Body of pancreas (tissue), 4 donors: ENCODE measurements around the gene TNIP1. TPM values are rescaled to one million over a fixed set of nuclear protein-coding genes. Genes with fewer than 3 reads are reported as not detected.

ENCODE experiments used
- ATAC-seq: fragments of 150-250 bp; one replicate; pipeline ENCODE4 v1.9.1; 2016
- DNase-seq, 4 donors: peaks; one replicate each; pipeline ENCODE4 v3.0.0-alpha.2; 2019
- H3K27ac ChIP-seq, 4 donors: fragments of 200-600 bp; sonication (generic); 1 replicate in 3 of 4; 2 replicates in 1 of 4; pipeline versions ENCODE4 v1.5.1 to v1.6.1; 2016 to 2019; ENCODE audit warnings: mild to moderate bottlenecking in 1 of 4, mixed read lengths in 1 of 4, moderate library complexity in 1 of 4
- H3K27me3 ChIP-seq, 2 donors: fragments of 200-600 bp; sonication (generic); one replicate each; pipeline ENCODE4 v1.6.0; 2016; ENCODE audit warnings: mild to moderate bottlenecking in 1 of 2
- H3K36me3 ChIP-seq, 2 donors: fragments of 200-600 bp; sonication (generic); replicated peaks in 1 of 2; 2 replicates each; pipeline ENCODE4 v1.5.1; 2016; ENCODE audit warnings: low read depth in 2 of 2; ENCODE audit not compliant: insufficient read depth in 1 of 2
- H3K4me1 ChIP-seq: fragments of 200-600 bp; sonication (generic); one replicate; pipeline ENCODE4 v1.6.0; 2016
- H3K4me3 ChIP-seq, 2 donors: fragments of 200-600 bp; sonication (generic); 1 replicate in 1 of 2; 2 replicates in 1 of 2; pipeline ENCODE4 v1.5.1; 2016 to 2019
- H3K9me3 ChIP-seq, 3 donors: fragments of 200-600 bp; sonication (generic); 1 replicate in 2 of 3; 2 replicates in 1 of 3; pipeline ENCODE4 v1.5.1; 2016
- CTCF ChIP-seq, 7 experiments: fragments of 450-650 bp in 4 of 7; fragments of 200-600 bp in 3 of 7; sonication (generic) in 3 of 7; IDR thresholded peaks; one replicate each; pipeline ENCODE4 v1.5.1; 2016 to 2019; ENCODE audit warnings: antibody characterized with exemption in 7 of 7
- POLR2A ChIP-seq, 3 donors: fragments of 450-650 bp; IDR thresholded peaks; one replicate each; pipeline ENCODE4 v1.6.1; 2016; ENCODE audit warnings: antibody characterized with exemption in 3 of 3, mild to moderate bottlenecking in 2 of 3
- WGBS, 2 donors: methylation state at CpG; one replicate each; pipeline ENCODE4 v1.1.5; 2017; 5-methylcytosine and 5-hydroxymethylcytosine counted together
- intact Hi-C: fragments of 100-400 bp; cut with DNase I; formaldehyde crosslinking; loops from one replicate; pipeline ENCODE4 v1.15.1; 2023
- total RNA-seq, 2 donors: library from RNA; depleted of rRNA; stranded (reverse); fragments of >200 nt; gene quantifications; one replicate each; pipeline ENCODE4 v1.1.0, GENCODE V29; 2016

TNIP1 gene
- total RNA-seq, 2 donors from 2014 or later, result 89.3 to 111 TPM

- H3K27ac ChIP-seq, result no peak overlapping the region
- intact Hi-C loops, result no loop called here
- no peak for DNase-seq
Observed at GRCh38 chr5:151017897-151018296, 62.9 kb downstream of the TNIP1 start.

GRCh38 chr5:151016700-151017099 is 64.1 kb downstream of the TNIP1 start:
- intact Hi-C loops, result no loop called here
- H3K36me3 ChIP-seq, result no peaks in the 10 kb centered on the region
- DNase-seq (peak in 1 of 4 donors; percentile 62), ATAC-seq (no peak)
- WGBS, 2 donors, result 55 to 60% methylated on average over 5 of the region's 5 CpGs
- no peaks in the 10 kb centered on the region for H3K9me3 ChIP-seq
- peaks cover 14% of the 10 kb centered on the region for H3K4me1 ChIP-seq
- TF ChIP-seq POLR2A (IDR thresholded peaks at IDR 0.05), result no peak
- no peak for TF ChIP-seq CTCF (IDR thresholded peaks at IDR 0.05)
- H3K27ac ChIP-seq, result no peak overlapping the region
- no peaks in the 10 kb centered on the region for H3K27me3 ChIP-seq
- no peak overlapping the region for H3K4me3 ChIP-seq

More at GRCh38 chr5:151017897-151018296, 62.9 kb downstream of the TNIP1 start:
- ATAC-seq, result no peak
- H3K4me3 ChIP-seq, result no peak overlapping the region
- no peaks in the 10 kb centered on the region for H3K9me3 ChIP-seq
- no peak for TF ChIP-seq POLR2A (IDR thresholded peaks at IDR 0.05)
- no peak for TF ChIP-seq CTCF (IDR thresholded peaks at IDR 0.05)
- H3K27me3 ChIP-seq, result no peaks in the 10 kb centered on the region
- 73 to 76% methylated on average over 2 of the region's 2 CpGs for WGBS, 2 donors
- H3K36me3 ChIP-seq, result no peaks in the 10 kb centered on the region
- H3K4me1 ChIP-seq, result peaks cover 15% of the 10 kb centered on the region

GRCh38 chr5:151015974-151016587 is 64.8 kb downstream of the TNIP1 start:
- Histone ChIP-seq H3K27ac (no peak overlapping the region), H3K36me3 (no peaks in the 10 kb centered on the region), H3K4me3 (no peak overlapping the region), H3K27me3 (no peaks in the 10 kb centered on the region), H3K9me3 (no peaks in the 10 kb centered on the region), H3K4me1 (peaks cover 10% of the 10 kb centered on the region)
- no peak for DNase-seq
- intact Hi-C loops, result no loop called here
- ATAC-seq, result no peak
- TF ChIP-seq CTCF (IDR thresholded peaks at IDR 0.05), result no peak
- TF ChIP-seq POLR2A (IDR thresholded peaks at IDR 0.05), result no peak
- WGBS, 2 donors, result 83% methylated on average over 7 of the region's 7 CpGs

- Histone ChIP-seq H3K36me3 (no peaks in the 10 kb centered on the region), H3K9me3 (no peaks in the 10 kb centered on the region), H3K4me1 (peaks cover under 1% of the 10 kb centered on the region), H3K27me3 (no peaks in the 10 kb centered on the region), H3K27ac (no peak overlapping the region), H3K4me3 (no peak overlapping the region)
- intact Hi-C loops, result no loop called here
- WGBS, 2 donors, result 75 to 79% methylated on average over 4 of the region's 4 CpGs
- no peak for TF ChIP-seq CTCF (IDR thresholded peaks at IDR 0.05)
- TF ChIP-seq POLR2A (IDR thresholded peaks at IDR 0.05), result no peak
- ATAC-seq (no peak), DNase-seq (no peak)
Observed at GRCh38 chr5:151014680-151015343, 66.0 kb downstream of the TNIP1 start.

GRCh38 chr5:151012862-151013261 is 68.0 kb downstream of the TNIP1 start:
- no peaks in the 10 kb centered on the region for H3K27me3 ChIP-seq
- H3K4me3 ChIP-seq, result no peak overlapping the region
- no peak overlapping the region for H3K27ac ChIP-seq
- H3K9me3 ChIP-seq, result no peaks in the 10 kb centered on the region
- DNase-seq (no peak), ATAC-seq (no peak)
- WGBS, 2 donors, result 72 to 82% methylated on average over 6 of the region's 6 CpGs
- no peaks in the 10 kb centered on the region for H3K4me1 ChIP-seq
- H3K36me3 ChIP-seq, result no peaks in the 10 kb centered on the region
- no peak for TF ChIP-seq CTCF (IDR thresholded peaks at IDR 0.05)
- intact Hi-C loops, result no loop called here
